ENCODE results near the gene TSPAN5. TPM values are rescaled to one million over a fixed set of nuclear protein-coding genes. Genes with fewer than 3 reads are reported as not detected.

The TSPAN5 gene
- total RNA-seq, 1 donor from 2014 or later = 1.6 TPM

GRCh38 chr4:98516042-98516440 lies 142.4 kb downstream of the TSPAN5 start:
- DNase-seq = no peak
- Mint-ChIP-seq H3K9me3 (peaks cover 4% of the 10 kb centered on the region), H3K4me3 (no peak overlapping the region), H3K27me3 (no peaks in the 10 kb centered on the region), H3K36me3 (ENCODE audit: low read depth) (peaks cover 1% of the 10 kb centered on the region), H3K4me1 (peaks cover 15% of the 10 kb centered on the region), H3K27ac (no peak overlapping the region)
- ATAC-seq (ENCODE audit: low read depth) = no peak
- ChIA-PET CTCF (no interaction called here), POLR2A (no interaction called here)
- no peak for TF ChIP-seq CTCF (IDR thresholded peaks at IDR 0.05)
- intact Hi-C loops (cut with micrococcal nuclease) = no loop called here

- ATAC-seq (ENCODE audit: low read depth) (no peak), DNase-seq (no peak)
- Mint-ChIP-seq H3K36me3 (ENCODE audit: low read depth) (peaks cover 1% of the 10 kb centered on the region), H3K4me1 (peaks cover 15% of the 10 kb centered on the region), H3K27me3 (no peaks in the 10 kb centered on the region), H3K4me3 (no peak overlapping the region), H3K9me3 (peaks cover 4% of the 10 kb centered on the region), H3K27ac (no peak overlapping the region)
- TF ChIP-seq CTCF (IDR thresholded peaks at IDR 0.05) = no peak
- intact Hi-C loops (cut with micrococcal nuclease) = no loop called here
- ChIA-PET POLR2A (no interaction called here), CTCF (no interaction called here)
Measured at GRCh38 chr4:98515470-98515809, 143.0 kb downstream of the TSPAN5 start.

DNA sequence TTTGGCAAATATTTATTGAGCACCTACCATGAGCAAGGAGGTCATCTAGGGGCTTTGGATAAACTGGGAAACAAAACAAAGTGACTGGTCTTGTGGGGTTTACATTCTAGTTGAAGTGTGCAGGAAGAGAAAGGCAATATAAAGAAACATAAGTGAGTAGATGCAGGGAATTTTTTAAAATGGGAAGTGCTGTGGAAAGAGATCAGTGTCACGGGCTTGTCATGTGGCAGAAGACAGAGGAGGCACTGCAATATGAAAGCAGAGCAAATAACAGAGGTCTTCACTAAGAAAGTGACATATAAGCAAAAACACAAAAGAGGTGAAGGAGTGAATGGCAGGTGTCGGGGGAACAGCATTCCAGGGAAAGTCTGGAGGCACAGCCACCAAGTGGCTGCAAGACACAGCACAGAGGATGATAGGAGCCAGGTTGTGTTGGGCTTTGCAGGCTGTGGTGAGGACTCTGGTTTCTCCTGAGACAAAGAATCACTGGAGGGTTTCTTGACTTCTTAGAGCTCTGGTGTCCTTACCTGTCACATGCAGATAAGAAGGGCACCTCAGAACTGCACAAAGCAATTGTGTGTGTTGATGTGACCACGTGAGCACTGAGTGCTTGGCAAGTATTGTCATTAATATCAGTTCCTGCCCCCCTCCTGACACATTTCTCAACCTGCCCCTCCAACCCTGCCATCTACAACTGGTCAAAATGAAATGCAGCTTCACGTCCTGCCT lies 143.5 kb downstream of the TSPAN5 start:
- H3K36me3 Mint-ChIP-seq (ENCODE audit: low read depth) = peaks cover 1% of the 10 kb centered on the region
- H3K27ac Mint-ChIP-seq = no peak overlapping the region
- CTCF ChIA-PET = no interaction called here
- no peak overlapping the region for H3K4me3 Mint-ChIP-seq
- no peak for DNase-seq
- intact Hi-C loops (cut with micrococcal nuclease) = no loop called here
- no peaks in the 10 kb centered on the region for H3K27me3 Mint-ChIP-seq
- peaks cover 15% of the 10 kb centered on the region for H3K4me1 Mint-ChIP-seq
- POLR2A ChIA-PET = no interaction called here
- peaks cover 4% of the 10 kb centered on the region for H3K9me3 Mint-ChIP-seq
- TF ChIP-seq CTCF (IDR thresholded peaks at IDR 0.05) = no peak
- ATAC-seq (ENCODE audit: low read depth) = no peak

DNA sequence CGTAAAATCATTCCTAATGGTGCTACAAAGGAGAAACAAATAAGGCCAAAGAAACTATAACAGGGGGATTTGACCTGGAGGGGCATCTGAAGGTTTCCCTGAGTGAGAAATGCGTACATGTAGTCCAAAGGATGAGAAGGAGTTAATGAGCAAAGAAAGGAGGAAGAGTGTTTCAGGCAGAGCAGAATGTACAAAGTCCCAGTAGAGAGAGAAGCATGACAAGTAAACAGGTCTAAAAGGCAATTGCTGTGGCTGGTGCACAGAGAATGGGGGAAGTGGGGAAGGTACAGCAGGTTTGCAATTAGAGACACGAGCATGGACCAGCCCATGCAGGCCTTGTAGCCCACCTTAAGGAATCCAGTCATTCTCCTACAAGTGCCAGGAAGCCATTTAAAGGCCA lies 145.5 kb downstream of the TSPAN5 start:
- TF ChIP-seq CTCF (IDR thresholded peaks at IDR 0.05) = no peak
- ChIA-PET CTCF (no interaction called here), POLR2A (no interaction called here)
- no peak overlapping the region for H3K27ac Mint-ChIP-seq
- no peak for ATAC-seq (ENCODE audit: low read depth)
- DNase-seq = no peak
- peaks cover 1% of the 10 kb centered on the region for H3K36me3 Mint-ChIP-seq (ENCODE audit: low read depth)
- intact Hi-C loops (cut with micrococcal nuclease) = no loop called here
- peaks cover 4% of the 10 kb centered on the region for H3K9me3 Mint-ChIP-seq
- no peak overlapping the region for H3K4me3 Mint-ChIP-seq
- H3K27me3 Mint-ChIP-seq = no peaks in the 10 kb centered on the region
- no peaks in the 10 kb centered on the region for H3K4me1 Mint-ChIP-seq

DNA sequence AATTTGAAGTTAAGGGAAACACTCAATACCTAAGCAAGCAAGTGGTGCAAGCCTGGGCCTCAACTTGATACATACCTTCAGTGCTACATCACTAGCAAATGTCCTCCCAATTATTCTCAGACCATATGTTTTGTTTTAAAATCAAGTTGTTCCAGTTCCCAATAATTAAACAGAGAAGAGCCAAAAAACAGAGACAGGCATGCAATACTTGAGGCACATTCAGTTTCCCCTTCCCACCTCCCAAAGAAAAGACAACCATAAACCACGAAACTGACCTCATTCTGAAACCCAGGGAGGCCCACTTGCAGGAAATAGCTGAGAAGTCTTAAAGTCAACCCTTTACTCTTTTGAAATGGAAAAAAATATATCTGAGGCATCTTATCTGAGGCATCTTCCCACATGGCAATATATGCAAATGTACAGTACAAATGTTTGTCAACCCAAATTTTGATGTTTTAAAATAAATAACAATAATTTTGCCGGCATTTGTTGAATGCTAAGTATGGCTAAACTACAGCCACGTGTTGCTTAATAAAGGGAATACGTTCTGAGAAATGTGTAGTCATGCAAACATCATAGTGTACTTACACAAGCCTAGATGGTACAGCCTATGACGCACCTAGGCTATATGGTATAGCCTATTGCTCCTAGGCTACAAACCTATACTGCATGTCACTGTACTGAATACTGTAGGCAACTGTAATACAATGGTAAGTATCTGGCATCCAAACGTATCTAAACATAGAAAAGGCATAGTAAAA lies 147.5 kb downstream of the TSPAN5 start:
- TF ChIP-seq CTCF (IDR thresholded peaks at IDR 0.05) = no peak
- ChIA-PET POLR2A (no interaction called here), CTCF (no interaction called here)
- Mint-ChIP-seq H3K9me3 (no peaks in the 10 kb centered on the region), H3K36me3 (ENCODE audit: low read depth) (no peaks in the 10 kb centered on the region), H3K4me3 (no peak overlapping the region), H3K27me3 (no peaks in the 10 kb centered on the region), H3K27ac (no peak overlapping the region), H3K4me1 (no peaks in the 10 kb centered on the region)
- ATAC-seq (ENCODE audit: low read depth) = no peak
- no peak for DNase-seq
- intact Hi-C loops (cut with micrococcal nuclease) = no loop called here
